ENCODE measurements around the gene LRBA.

DNA sequence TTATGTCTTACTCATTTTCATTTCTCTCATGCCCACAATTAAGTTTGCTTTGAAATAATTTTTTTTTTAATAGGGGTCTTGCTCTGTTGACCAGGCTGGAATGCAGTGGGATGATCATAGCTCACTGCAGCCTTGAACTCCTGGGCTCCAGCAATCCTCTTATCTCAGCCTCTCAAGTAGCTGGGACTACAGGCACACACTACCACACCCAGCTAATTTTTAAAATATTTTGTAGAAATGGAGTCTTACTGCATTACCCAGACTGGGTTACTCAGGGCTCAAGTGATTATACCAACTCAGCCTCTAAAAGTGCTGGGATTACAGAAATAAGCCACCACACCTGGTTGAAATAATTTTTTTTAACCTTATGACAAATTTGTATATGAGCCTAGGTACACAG, 452.3 kb downstream of the LRBA start:
- no peak for TF ChIP-seq POLR2A (IDR thresholded peaks at IDR 0.05; ENCODE audit: low read depth, low read length)
- TF ChIP-seq POLR2AphosphoS5 (IDR thresholded peaks at IDR 0.05; ENCODE audit: low read depth, low read length): no peak
- TF ChIP-seq TAF1 (IDR thresholded peaks at IDR 0.05; ENCODE audit: borderline replicate concordance, low read depth, low read length): no peak

Data from GM12892 (cell line).